Natural killer cell treated with Interleukin-12 subunit alpha and Interleukin-12 subunit beta and Interleukin-15 and Interleukin-18, amount 100 ng/mL, for 72 hours (primary cell): ENCODE results near the gene GRK3. TPM values are rescaled to one million over a fixed set of nuclear protein-coding genes. Genes with fewer than 3 reads are reported as not detected.
A peak's percentile ranks its signal among the peaks of the same experiment; 100 is the strongest.
"Not testable (repeated sequence)": the region's sequence is repeated elsewhere in the genome, so short reads cannot be mapped to it uniquely, and the experiment has no call there.

Source experiments
- ATAC-seq, 2 donors: fragments of 150-1000 bp; cut with Tn5 transposase in 1 of 2; sonication (Bioruptor Pico), chemical (Tn5 transposase) in 1 of 2; 2 replicates each; pipeline ENCODE4 v1.10.0; 2021
- DNase-seq: peaks from one replicate; pipeline ENCODE4 v3.0.0; 2022; ENCODE audit warnings: low spot score
- H3K27ac Mint-ChIP-seq, 2 donors: 1 replicate in 1 of 2; 2 replicates in 1 of 2; pipeline ENCODE4 v1.8.0; 2022; ENCODE audit warnings: mixed read lengths in 2 of 2, mild to moderate bottlenecking in 1 of 2, moderate library complexity in 1 of 2
- H3K27me3 Mint-ChIP-seq, 2 donors: 1 replicate in 1 of 2; 2 replicates in 1 of 2; pipeline ENCODE4 v1.8.0; 2022; ENCODE audit warnings: mixed read lengths in 2 of 2
- H3K36me3 Mint-ChIP-seq: one replicate; pipeline ENCODE4 v1.8.0; 2022; ENCODE audit warnings: mixed read lengths
- H3K4me1 Mint-ChIP-seq, 2 donors: 1 replicate in 1 of 2; 2 replicates in 1 of 2; pipeline ENCODE4 v1.8.0; 2022; ENCODE audit warnings: low read depth in 2 of 2, mixed read lengths in 2 of 2, mild to moderate bottlenecking in 1 of 2
- H3K4me3 Mint-ChIP-seq: one replicate; pipeline ENCODE4 v1.8.0; 2022; ENCODE audit warnings: mixed read lengths
- H3K9me3 Mint-ChIP-seq: 2 replicates; pipeline ENCODE4 v1.8.0; 2022; ENCODE audit warnings: mixed read lengths
- total RNA-seq, 2 donors: library from RNA; stranded (reverse); gene quantifications; one replicate each; pipeline ENCODE4 v1.2.3, GENCODE V29; 2022

The GRK3 gene
- total RNA-seq: 1 to 10 TPM; 2.8 to 3.0 TPM

DNA sequence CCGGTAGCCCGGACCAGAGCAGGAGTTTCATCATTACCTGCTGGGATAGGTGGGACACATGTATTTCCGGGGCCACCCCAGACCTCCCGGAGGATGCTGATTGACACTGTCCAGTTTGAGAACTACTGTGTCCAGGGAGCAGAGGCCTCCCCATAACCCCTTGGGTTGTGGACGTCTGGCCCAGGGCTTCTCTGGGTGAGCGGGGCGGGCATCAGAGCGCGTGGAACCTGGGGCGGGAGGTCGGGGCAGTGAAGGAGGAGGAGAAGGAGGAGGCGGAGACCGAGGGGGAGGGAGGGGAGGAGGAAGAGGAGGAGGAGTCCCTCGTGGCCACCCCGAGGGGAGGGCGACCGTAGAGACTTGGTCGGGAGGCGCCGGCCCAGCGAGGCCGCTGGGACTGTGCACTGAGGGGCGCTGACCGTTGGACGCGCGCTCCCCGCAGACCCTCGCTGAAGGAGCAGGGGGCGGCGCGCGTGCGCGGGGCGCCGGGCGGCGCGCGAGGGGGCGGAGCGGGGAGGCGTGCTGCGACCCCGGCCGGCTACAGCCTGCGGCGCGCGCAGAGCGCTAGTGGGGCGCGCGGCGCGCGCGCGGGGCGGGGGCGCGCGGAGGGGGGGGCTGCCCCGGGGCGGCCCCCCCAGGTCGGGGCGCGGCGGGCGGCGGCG is at the start of gene GRK3:
GRK3 (plus strand) TSS at position 356 of the 659 bp plus-strand sequence. CDS start 366 bp downstream, outside the sequence.
- peaks cover 6% of the 10 kb centered on the region for H3K36me3 Mint-ChIP-seq
- H3K9me3 Mint-ChIP-seq: no peaks in the 10 kb centered on the region
- H3K4me3 Mint-ChIP-seq: peak within 1 kb of the TSS; percentile 89
- H3K27ac Mint-ChIP-seq: peak within 1 kb of the TSS in 1 of 2 donors; percentile 47
- peaks cover 20 to 56% of the 10 kb centered on the region in 2 donors for H3K27me3 Mint-ChIP-seq
- ATAC-seq (peak; percentile 71 to 87), DNase-seq (no peak)
- H3K4me1 Mint-ChIP-seq: peaks cover 17 to 21% of the 10 kb centered on the region in 2 donors

DNA sequence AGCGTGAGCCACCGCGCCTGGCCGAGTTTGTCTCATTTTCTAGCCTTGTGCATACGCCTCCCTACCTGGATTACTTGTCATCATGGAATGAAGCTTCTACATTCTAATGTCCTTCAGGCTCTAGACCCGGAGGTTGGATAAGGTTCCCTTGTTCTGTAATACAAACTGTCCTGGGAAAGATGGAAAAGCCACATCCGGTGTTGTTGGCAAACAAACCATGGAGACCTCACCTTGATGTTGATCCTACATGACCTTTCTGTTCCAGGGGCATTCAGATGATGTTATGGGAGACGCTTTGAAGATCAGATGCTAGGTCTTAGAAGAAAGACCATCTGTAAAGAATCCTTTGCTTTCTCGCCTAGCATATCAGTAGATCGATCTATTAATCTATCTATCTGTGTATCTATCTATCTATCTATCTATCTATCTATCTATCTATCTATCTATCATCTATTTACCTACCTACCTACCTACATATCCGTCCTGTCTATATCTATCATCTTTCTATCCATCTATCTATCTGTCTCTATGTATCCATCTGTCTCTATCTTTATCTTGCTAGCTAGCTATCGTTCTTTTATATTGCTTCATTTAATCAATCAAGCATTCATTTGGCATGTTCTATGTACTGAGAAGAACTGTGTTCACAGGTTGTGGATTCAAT is 46.3 kb upstream of the GRK3 start:
- no peak overlapping the region for H3K4me3 Mint-ChIP-seq
- H3K9me3 Mint-ChIP-seq: no peaks in the 10 kb centered on the region
- no peaks in the 10 kb centered on the region for H3K27me3 Mint-ChIP-seq
- no peak overlapping the region for H3K27ac Mint-ChIP-seq
- no peak for DNase-seq
- H3K36me3 Mint-ChIP-seq: no peaks in the 10 kb centered on the region
- ATAC-seq: no peak
- no peaks in the 10 kb centered on the region for H3K4me1 Mint-ChIP-seq

DNA sequence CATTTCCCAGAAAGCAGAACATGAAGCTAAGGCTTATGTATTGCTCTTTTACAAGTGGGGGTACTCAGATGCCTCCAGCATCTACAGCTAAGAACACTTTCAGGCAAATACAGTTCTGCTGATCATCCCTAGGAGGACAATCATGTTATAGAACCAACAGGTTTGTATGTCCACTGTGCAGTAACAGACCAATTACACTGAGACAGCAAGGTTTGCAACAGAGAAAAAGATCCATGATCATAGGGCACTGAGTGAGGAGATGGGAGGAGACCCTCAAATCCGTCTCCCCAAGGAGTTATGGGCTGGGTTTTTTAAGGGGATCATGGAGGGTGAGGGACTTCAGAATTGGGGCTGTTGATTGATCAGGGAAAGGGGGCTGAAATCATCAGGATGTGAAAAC is 39.1 kb upstream of the GRK3 start:
- ATAC-seq: no peak
- Mint-ChIP-seq H3K27ac (no peak overlapping the region), H3K36me3 (peaks cover 11% of the 10 kb centered on the region), H3K9me3 (peaks cover 4% of the 10 kb centered on the region), H3K4me1 (no peaks in the 10 kb centered on the region), H3K27me3 (peaks cover 0 to 27% of the 10 kb centered on the region in 2 donors), H3K4me3 (no peak overlapping the region)
- DNase-seq: no peak

DNA sequence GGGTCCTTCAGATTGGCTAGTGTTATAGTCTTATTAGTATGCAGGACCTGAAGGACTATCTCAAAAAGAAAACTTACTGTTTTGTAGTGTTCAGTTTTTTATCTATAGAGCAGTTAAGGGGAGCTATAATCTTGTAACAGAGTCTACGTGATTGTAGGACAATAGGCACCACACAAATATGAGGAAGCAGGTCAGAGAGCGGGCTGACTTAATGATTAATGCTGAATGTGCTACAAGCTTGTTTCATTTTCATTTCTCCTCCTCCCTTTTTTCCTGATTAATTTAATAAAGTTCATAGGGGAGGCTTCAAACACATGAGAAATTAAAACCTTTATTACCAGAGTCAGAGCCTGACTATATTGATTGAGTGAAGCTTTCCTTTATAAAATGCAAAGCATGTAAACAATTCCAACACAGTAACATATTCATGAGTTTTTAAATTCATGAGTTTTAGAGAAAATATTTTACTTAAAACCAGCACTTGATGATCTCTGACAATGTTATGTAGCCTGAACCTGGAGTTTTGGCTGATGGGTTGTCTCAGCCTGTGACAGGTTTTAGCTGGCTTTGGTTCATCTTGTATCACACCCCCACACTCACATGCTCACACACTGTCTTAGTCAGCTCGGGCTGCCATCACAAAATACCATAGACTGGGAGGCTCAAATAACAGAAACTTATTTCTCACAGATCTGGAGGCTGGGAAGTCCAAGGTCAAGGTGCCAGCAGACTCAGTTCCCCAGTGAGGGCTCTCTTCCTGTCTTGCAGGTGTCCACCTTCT is 38.5 kb upstream of the GRK3 start:
- not testable (repeated sequence) for H3K27ac Mint-ChIP-seq, H3K4me1 Mint-ChIP-seq, H3K4me3 Mint-ChIP-seq, ATAC-seq, H3K9me3 Mint-ChIP-seq, DNase-seq
- Mint-ChIP-seq H3K27me3 (peaks cover 4 to 34% of the 10 kb centered on the region in 2 donors), H3K36me3 (peaks cover 11% of the 10 kb centered on the region)

DNA sequence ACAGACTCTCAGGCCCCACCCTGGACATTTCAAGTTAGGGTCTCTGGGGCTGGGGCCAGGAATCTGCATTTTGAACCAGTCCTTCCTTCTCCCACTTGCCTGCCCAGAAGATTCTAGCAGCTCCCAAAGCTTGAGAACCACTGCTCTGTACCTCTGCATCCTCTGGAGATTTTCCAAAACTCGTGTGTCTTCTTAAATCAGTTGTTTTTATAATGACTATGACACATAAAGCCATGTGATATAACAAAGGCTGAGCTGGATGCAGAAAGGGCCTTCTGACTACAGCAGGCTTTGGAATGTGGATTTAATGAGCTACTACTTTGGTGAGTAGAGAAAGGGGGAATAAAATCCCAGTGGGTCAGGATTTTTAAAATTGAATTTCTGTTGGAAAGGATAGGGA is 37.5 kb upstream of the GRK3 start:
- not testable (repeated sequence) for H3K4me3 Mint-ChIP-seq, H3K4me1 Mint-ChIP-seq, H3K27ac Mint-ChIP-seq, DNase-seq, ATAC-seq, H3K9me3 Mint-ChIP-seq
- peaks cover 7 to 40% of the 10 kb centered on the region in 2 donors for H3K27me3 Mint-ChIP-seq
- peaks cover 11% of the 10 kb centered on the region for H3K36me3 Mint-ChIP-seq

DNA sequence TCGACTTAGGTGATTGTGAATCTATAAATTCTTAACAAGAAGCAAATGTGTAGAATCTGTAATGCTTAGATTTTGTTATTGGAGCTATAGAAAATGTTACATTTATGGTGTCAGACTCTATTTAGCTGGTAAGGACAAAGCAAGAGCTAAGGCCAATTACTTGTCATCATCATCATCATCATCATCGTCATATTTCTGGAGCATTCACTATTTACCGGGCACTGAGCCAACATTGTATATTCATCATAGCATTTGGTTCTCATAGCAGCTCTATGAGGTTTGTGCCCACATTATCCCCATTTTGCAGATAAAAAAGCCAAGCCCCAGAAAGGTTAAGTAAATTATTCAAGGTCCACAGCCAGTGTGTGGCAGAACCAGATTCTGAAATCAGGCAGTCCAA is 36.4 kb upstream of the GRK3 start:
- not testable (repeated sequence) for H3K4me3 Mint-ChIP-seq, ATAC-seq, H3K4me1 Mint-ChIP-seq, DNase-seq, H3K27ac Mint-ChIP-seq, H3K9me3 Mint-ChIP-seq
- peaks cover 7 to 40% of the 10 kb centered on the region in 2 donors for H3K27me3 Mint-ChIP-seq
- peaks cover 11% of the 10 kb centered on the region for H3K36me3 Mint-ChIP-seq

DNA sequence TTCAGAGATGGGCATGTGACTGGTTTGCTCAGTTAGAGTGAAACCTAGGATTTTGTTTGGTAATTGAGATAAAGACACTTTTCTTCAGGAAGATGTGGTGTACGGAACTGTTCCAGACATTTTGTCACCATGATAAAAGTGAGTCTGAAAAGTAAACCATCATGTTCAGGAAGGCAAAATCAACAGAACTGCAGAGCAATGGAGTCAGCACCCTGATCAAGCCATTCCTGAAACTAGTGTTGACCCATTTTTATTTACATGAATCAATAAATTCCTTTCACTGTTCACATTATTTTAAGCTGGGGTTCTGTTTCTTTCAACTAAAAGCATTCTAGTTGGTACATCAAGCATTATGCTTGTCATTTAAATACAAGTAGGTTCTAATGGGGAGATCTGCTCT is 35.4 kb upstream of the GRK3 start:
- Mint-ChIP-seq H3K36me3 (peaks cover 11% of the 10 kb centered on the region), H3K27me3 (peaks cover 7 to 40% of the 10 kb centered on the region in 2 donors)
- not testable (repeated sequence) for ATAC-seq, DNase-seq, H3K9me3 Mint-ChIP-seq, H3K27ac Mint-ChIP-seq, H3K4me3 Mint-ChIP-seq, H3K4me1 Mint-ChIP-seq

DNA sequence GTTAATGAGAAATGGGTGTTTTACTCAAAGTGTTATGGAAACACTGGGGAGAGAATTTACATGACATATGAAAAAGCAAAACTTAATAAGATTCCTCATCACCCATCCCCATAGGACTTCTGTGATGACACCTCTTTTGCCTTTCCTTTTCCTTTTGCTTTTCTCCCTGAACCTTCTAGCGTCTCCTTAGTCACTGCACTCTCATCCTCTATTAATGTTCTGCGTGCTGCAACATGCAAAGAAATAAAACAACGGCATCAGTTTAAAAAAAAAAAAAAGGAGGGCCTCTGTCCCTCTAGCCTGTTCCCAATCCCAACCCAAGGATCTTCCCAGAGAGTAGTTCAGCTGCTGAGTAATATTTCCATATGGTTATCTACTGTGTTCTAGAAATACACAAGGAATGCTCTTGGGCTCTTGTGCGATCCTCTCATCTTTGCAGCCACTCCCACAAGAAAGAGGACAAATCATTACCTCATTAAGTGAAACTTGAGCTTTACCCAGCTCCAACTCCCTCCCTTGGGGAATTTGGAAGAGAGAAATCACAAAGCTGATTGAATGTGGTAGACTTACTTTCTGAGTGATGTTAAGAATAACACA is 34.8 kb upstream of the GRK3 start:
- not testable (repeated sequence) for H3K9me3 Mint-ChIP-seq, H3K4me3 Mint-ChIP-seq, ATAC-seq, H3K4me1 Mint-ChIP-seq, DNase-seq, H3K36me3 Mint-ChIP-seq, H3K27ac Mint-ChIP-seq
- H3K27me3 Mint-ChIP-seq: peaks cover 7 to 36% of the 10 kb centered on the region in 2 donors

DNA sequence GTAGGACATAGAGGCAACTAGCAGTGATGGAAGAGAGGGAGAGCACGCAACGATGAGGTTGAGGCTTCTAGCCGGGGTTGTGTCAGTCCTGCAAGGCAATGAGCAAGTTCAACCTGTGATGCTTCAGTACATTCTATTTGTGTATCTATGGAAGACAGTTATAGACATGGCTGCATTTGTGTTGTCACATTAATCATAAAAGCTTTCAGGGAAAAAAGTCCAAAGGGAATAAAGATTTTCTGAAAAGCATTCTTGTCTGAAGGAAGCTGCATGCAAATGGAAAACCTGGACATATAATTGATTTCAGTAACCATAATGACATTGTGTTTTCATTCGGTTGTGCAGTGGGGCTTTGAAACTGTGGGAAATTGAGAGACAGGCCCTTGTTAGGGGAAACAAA is 32.8 kb upstream of the GRK3 start:
- DNase-seq, H3K27ac Mint-ChIP-seq, ATAC-seq, H3K4me3 Mint-ChIP-seq, H3K36me3 Mint-ChIP-seq, H3K4me1 Mint-ChIP-seq, H3K9me3 Mint-ChIP-seq: not testable (repeated sequence)
- peaks cover 7 to 28% of the 10 kb centered on the region in 2 donors for H3K27me3 Mint-ChIP-seq

DNA sequence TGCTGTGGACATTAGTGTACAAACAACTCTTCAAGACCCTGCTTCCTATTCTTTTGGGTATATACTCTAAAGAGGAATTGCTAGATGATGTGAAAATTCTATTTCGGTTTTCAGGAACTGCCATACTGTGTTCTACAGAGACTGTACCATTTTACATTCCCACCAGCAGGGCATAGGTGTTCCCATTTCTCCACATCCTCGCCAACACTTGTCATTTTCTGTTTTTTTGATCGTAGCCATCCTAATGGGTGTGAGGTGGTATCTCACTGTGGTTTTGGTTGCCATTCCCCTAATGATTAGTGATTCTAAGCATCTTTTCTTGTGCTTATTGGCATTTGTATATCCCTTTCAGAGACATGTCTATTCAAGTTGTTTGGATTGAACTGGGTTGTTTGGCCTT is 29.8 kb upstream of the GRK3 start:
- Mint-ChIP-seq H3K36me3 (no peaks in the 10 kb centered on the region), H3K9me3 (no peaks in the 10 kb centered on the region), H3K4me3 (no peak overlapping the region), H3K27ac (no peak overlapping the region), H3K4me1 (no peaks in the 10 kb centered on the region), H3K27me3 (peaks cover 7 to 26% of the 10 kb centered on the region in 2 donors)
- ATAC-seq: no peak
- no peak for DNase-seq

DNA sequence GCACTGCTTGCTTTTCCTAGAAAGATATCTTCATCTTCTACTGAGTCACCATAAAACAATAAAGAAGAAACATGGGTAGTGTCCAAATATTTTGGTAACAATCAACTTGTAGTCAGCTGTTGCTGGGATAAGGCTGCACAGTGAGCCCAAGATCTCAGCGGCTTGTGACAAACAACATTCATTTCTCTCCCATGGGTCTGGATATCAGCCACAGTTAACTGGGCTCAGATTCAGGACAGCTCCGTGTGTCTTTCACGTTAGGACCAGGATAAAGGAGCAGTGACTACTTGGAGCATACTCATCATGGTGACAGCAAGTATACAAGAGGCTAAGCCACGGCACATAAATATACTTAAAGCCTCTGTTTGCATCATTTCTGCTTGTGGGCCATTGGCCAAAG is 27.9 kb upstream of the GRK3 start:
- H3K36me3 Mint-ChIP-seq: no peaks in the 10 kb centered on the region
- no peaks in the 10 kb centered on the region for H3K4me1 Mint-ChIP-seq
- no peaks in the 10 kb centered on the region for H3K9me3 Mint-ChIP-seq
- H3K27me3 Mint-ChIP-seq: peaks cover 2 to 9% of the 10 kb centered on the region in 2 donors
- no peak overlapping the region for H3K27ac Mint-ChIP-seq
- no peak overlapping the region for H3K4me3 Mint-ChIP-seq
- ATAC-seq (no peak), DNase-seq (no peak)

DNA sequence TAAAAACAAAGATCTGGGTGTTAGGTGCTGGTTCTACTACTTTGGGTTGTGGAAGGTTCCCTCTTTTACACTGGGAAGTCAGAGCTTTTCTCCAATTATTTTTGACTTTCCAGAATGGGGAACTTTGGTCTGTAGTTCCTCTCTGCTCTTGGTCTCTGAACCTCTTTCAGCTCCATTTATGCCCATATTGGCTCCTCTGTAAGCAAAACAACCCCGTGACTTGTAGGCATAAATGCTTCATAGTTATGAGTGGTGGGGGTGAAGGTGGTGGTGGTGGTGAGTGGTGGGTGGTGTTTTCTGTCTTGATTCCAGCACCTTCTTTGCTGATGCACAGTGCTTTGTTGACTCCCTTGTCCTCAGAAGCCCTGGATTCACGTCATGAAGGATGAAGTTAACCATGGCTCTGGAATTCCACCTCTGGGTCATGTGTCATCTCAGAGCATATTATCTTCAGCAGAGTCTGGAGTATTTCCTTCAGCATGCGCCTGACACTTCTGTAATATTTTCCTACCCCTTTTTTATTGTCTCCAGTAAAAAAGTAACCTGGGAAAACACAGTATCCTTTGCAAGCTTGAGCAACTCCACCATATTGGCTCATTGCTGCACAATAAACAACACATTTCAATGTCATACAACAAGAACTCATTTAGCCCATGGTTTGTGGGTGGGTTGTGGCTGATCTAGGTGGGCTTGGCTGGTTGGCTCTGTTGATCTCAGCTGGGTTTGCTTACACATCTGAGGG is 24.1 kb upstream of the GRK3 start:
- Mint-ChIP-seq H3K36me3 (no peaks in the 10 kb centered on the region), H3K27ac (no peak overlapping the region), H3K4me1 (no peaks in the 10 kb centered on the region), H3K4me3 (no peak overlapping the region), H3K27me3 (peaks cover 2 to 10% of the 10 kb centered on the region in 2 donors), H3K9me3 (no peaks in the 10 kb centered on the region)
- ATAC-seq (no peak), DNase-seq (no peak)
